ENCODE results near the gene KCNQ5. TPM values are rescaled to one million over a fixed set of nuclear protein-coding genes. Genes with fewer than 3 reads are reported as not detected.

Gene KCNQ5
- total and polyA plus RNA-seq, 2 of the 8 experiments (the other 6 are each of a cell fraction or from before 2014, with no cell fraction given) = 0.83 to 1.2 TPM

GRCh38 chr6:72816022-72816421, 194.2 kb downstream of the KCNQ5 start (continued):
- TF ChIP-seq, protein P1, sequence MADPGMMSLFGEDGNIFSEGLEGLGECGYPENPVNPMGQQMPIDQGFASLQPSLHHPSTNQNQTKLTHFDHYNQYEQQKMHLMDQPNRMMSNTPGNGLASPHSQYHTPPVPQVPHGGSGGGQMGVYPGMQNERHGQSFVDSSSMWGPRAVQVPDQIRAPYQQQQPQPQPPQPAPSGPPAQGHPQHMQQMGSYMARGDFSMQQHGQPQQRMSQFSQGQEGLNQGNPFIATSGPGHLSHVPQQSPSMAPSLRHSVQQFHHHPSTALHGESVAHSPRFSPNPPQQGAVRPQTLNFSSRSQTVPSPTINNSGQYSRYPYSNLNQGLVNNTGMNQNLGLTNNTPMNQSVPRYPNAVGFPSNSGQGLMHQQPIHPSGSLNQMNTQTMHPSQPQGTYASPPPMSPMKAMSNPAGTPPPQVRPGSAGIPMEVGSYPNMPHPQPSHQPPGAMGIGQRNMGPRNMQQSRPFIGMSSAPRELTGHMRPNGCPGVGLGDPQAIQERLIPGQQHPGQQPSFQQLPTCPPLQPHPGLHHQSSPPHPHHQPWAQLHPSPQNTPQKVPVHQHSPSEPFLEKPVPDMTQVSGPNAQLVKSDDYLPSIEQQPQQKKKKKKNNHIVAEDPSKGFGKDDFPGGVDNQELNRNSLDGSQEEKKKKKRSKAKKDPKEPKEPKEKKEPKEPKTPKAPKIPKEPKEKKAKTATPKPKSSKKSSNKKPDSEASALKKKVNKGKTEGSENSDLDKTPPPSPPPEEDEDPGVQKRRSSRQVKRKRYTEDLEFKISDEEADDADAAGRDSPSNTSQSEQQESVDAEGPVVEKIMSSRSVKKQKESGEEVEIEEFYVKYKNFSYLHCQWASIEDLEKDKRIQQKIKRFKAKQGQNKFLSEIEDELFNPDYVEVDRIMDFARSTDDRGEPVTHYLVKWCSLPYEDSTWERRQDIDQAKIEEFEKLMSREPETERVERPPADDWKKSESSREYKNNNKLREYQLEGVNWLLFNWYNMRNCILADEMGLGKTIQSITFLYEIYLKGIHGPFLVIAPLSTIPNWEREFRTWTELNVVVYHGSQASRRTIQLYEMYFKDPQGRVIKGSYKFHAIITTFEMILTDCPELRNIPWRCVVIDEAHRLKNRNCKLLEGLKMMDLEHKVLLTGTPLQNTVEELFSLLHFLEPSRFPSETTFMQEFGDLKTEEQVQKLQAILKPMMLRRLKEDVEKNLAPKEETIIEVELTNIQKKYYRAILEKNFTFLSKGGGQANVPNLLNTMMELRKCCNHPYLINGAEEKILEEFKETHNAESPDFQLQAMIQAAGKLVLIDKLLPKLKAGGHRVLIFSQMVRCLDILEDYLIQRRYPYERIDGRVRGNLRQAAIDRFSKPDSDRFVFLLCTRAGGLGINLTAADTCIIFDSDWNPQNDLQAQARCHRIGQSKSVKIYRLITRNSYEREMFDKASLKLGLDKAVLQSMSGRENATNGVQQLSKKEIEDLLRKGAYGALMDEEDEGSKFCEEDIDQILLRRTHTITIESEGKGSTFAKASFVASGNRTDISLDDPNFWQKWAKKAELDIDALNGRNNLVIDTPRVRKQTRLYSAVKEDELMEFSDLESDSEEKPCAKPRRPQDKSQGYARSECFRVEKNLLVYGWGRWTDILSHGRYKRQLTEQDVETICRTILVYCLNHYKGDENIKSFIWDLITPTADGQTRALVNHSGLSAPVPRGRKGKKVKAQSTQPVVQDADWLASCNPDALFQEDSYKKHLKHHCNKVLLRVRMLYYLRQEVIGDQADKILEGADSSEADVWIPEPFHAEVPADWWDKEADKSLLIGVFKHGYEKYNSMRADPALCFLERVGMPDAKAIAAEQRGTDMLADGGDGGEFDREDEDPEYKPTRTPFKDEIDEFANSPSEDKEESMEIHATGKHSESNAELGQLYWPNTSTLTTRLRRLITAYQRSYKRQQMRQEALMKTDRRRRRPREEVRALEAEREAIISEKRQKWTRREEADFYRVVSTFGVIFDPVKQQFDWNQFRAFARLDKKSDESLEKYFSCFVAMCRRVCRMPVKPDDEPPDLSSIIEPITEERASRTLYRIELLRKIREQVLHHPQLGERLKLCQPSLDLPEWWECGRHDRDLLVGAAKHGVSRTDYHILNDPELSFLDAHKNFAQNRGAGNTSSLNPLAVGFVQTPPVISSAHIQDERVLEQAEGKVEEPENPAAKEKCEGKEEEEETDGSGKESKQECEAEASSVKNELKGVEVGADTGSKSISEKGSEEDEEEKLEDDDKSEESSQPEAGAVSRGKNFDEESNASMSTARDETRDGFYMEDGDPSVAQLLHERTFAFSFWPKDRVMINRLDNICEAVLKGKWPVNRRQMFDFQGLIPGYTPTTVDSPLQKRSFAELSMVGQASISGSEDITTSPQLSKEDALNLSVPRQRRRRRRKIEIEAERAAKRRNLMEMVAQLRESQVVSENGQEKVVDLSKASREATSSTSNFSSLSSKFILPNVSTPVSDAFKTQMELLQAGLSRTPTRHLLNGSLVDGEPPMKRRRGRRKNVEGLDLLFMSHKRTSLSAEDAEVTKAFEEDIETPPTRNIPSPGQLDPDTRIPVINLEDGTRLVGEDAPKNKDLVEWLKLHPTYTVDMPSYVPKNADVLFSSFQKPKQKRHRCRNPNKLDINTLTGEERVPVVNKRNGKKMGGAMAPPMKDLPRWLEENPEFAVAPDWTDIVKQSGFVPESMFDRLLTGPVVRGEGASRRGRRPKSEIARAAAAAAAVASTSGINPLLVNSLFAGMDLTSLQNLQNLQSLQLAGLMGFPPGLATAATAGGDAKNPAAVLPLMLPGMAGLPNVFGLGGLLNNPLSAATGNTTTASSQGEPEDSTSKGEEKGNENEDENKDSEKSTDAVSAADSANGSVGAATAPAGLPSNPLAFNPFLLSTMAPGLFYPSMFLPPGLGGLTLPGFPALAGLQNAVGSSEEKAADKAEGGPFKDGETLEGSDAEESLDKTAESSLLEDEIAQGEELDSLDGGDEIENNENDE (IDR thresholded peaks at IDR 0.05; ENCODE audit: insufficient replicate concordance, low read length) = no peak
- TF ChIP-seq BACH1 (IDR thresholded peaks at IDR 0.05; ENCODE audit: low read length) = no peak
- TF ChIP-seq, protein P2, sequence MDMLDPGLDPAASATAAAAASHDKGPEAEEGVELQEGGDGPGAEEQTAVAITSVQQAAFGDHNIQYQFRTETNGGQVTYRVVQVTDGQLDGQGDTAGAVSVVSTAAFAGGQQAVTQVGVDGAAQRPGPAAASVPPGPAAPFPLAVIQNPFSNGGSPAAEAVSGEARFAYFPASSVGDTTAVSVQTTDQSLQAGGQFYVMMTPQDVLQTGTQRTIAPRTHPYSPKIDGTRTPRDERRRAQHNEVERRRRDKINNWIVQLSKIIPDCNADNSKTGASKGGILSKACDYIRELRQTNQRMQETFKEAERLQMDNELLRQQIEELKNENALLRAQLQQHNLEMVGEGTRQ (IDR thresholded peaks at IDR 0.05; ENCODE audit: low read length) = no peak

Data from H1 (cell line).